HEK293T (cell line): Measurements from ENCODE around the gene SP3.

Experiments
- ARNT ChIP-seq: fragments of 450-650 bp; IDR thresholded peaks from 2 replicates; pipeline ENCODE4 v1.6.1; 2017; ENCODE audit warnings: mild to moderate bottlenecking
- BHLHE40 ChIP-seq: fragments of 450-650 bp; IDR thresholded peaks from 2 replicates; pipeline ENCODE4 v1.6.1; 2016; ENCODE audit warnings: mild to moderate bottlenecking, moderate library complexity, borderline replicate concordance
- CTBP1 ChIP-seq: fragments of 450-650 bp; IDR thresholded peaks from 2 replicates; pipeline ENCODE4 v1.6.1; 2016; ENCODE audit warnings: borderline replicate concordance
- ELF4 ChIP-seq: fragments of 450-650 bp; IDR thresholded peaks from 2 replicates; pipeline ENCODE4 v1.6.1; 2017; ENCODE audit warnings: antibody characterized with exemption
- FOXA1 ChIP-seq: fragments of 450-650 bp; IDR thresholded peaks from 2 replicates; pipeline ENCODE4 v1.6.1; 2016; ENCODE audit warnings: mild to moderate bottlenecking
- FOXK2 ChIP-seq: fragments of 450-650 bp; IDR thresholded peaks from 2 replicates; pipeline ENCODE4 v1.6.1; 2016; ENCODE audit warnings: mild to moderate bottlenecking
- FOXM1 ChIP-seq: fragments of 450-650 bp; IDR thresholded peaks from 2 replicates; pipeline ENCODE4 v1.6.1; 2017; ENCODE audit warnings: mild to moderate bottlenecking, borderline replicate concordance
- L3MBTL2 ChIP-seq: fragments of 450-650 bp; conservative IDR thresholded peaks from 2 replicates; pipeline ENCODE4 v1.6.1; 2016; ENCODE audit warnings: mild to moderate bottlenecking
- NFRKB ChIP-seq: fragments of 450-650 bp; IDR thresholded peaks from 2 replicates; pipeline ENCODE4 v1.6.1; 2016; ENCODE audit warnings: mild to moderate bottlenecking, moderate library complexity
- PKNOX1 ChIP-seq: fragments of 450-650 bp; IDR thresholded peaks from 2 replicates; pipeline ENCODE4 v1.6.1; 2016
- SP1 ChIP-seq: fragments of 450-650 bp; IDR thresholded peaks from 2 replicates; pipeline ENCODE4 v1.6.1; 2017
- SUZ12 ChIP-seq: fragments of 450-650 bp; IDR thresholded peaks from 2 replicates; pipeline ENCODE4 v1.6.1; 2016; ENCODE audit warnings: mild to moderate bottlenecking
- TARDBP ChIP-seq: fragments of 450-650 bp; IDR thresholded peaks from 2 replicates; pipeline ENCODE4 v1.6.1; 2016
- ZNF384 ChIP-seq: fragments of 450-650 bp; IDR thresholded peaks from 2 replicates; pipeline ENCODE4 v1.6.1; 2016

DNA sequence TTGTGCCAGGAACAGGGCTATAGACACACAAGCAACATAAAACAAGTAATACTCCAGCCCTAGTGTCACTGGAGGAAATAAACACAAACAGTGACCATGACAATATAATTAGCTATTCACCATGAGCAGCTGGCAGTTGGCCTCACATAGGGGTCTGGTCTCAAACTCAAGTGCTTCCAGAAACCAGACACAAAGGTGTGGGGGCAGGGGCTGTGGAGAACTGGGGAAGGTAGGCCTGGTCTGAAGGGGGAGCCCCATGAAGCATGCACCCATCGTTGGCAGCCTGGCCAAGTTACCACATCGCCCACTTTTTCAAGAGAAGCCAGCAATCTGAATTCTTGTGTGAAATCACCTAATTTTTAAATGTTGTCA lies 49.5 kb upstream of the SP3 start:
- TF ChIP-seq ZNF384 (no peak), FOXM1 (no peak), BHLHE40 (no peak), SUZ12 (no peak), SP1 (no peak), PKNOX1 (no peak), ARNT (no peak), L3MBTL2 (no peak), NFRKB (no peak), TARDBP (no peak), FOXA1 (no peak), ELF4 (no peak), CTBP1 (no peak), FOXK2 (no peak)
